Measurements from ENCODE around the gene CRB3.

Gene CRB3, protein sequence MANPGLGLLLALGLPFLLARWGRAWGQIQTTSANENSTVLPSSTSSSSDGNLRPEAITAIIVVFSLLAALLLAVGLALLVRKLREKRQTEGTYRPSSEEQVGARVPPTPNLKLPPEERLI

DNA sequence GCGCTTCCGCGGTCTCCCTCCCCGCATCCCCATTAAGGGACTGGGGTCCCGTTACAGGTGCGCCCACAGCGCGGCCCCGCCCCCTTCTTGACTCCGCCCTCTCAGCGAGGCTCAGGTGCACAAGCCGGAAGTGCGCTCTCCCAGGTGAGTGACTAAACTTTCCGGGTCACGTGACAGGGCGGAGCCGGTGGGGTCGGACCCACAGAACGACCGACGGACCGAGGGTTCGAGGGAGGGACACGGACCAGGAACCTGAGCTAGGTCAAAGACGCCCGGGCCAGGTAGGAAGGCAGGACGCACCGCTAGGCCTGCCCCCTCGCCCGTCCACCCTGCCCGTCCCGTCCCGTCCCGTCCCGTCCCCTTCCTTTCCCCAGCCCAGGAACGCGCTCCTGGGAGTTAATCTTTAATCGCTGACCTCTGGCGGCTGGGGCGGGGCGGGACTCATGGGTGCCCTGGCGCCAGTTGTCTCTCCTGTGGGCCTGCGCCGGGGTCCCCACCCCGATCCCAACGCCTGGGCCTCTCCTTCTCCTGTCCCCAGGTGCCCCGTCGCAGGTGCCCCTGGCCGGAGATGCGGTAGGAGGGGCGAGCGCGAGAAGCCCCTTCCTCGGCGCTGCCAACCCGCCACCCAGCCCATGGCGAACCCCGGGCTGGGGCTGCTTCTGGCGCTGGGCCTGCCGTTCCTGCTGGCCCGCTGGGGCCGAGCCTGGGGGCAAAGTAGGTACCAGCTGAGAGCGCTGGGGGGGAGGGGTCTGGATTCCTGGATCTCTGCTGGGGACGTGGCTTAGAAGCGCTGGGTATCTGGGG is at the start of gene CRB3:
CRB3 (plus strand) TSS at position 202 of the 804 bp plus-strand sequence; CDS start at position 633, 431 bp downstream.
- H3K27ac ChIP-seq = peak within 1 kb of the TSS; percentile 81
- TF ChIP-seq, protein P1, sequence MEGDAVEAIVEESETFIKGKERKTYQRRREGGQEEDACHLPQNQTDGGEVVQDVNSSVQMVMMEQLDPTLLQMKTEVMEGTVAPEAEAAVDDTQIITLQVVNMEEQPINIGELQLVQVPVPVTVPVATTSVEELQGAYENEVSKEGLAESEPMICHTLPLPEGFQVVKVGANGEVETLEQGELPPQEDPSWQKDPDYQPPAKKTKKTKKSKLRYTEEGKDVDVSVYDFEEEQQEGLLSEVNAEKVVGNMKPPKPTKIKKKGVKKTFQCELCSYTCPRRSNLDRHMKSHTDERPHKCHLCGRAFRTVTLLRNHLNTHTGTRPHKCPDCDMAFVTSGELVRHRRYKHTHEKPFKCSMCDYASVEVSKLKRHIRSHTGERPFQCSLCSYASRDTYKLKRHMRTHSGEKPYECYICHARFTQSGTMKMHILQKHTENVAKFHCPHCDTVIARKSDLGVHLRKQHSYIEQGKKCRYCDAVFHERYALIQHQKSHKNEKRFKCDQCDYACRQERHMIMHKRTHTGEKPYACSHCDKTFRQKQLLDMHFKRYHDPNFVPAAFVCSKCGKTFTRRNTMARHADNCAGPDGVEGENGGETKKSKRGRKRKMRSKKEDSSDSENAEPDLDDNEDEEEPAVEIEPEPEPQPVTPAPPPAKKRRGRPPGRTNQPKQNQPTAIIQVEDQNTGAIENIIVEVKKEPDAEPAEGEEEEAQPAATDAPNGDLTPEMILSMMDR (conservative IDR thresholded peaks at IDR 0.05) = no peak

DNA sequence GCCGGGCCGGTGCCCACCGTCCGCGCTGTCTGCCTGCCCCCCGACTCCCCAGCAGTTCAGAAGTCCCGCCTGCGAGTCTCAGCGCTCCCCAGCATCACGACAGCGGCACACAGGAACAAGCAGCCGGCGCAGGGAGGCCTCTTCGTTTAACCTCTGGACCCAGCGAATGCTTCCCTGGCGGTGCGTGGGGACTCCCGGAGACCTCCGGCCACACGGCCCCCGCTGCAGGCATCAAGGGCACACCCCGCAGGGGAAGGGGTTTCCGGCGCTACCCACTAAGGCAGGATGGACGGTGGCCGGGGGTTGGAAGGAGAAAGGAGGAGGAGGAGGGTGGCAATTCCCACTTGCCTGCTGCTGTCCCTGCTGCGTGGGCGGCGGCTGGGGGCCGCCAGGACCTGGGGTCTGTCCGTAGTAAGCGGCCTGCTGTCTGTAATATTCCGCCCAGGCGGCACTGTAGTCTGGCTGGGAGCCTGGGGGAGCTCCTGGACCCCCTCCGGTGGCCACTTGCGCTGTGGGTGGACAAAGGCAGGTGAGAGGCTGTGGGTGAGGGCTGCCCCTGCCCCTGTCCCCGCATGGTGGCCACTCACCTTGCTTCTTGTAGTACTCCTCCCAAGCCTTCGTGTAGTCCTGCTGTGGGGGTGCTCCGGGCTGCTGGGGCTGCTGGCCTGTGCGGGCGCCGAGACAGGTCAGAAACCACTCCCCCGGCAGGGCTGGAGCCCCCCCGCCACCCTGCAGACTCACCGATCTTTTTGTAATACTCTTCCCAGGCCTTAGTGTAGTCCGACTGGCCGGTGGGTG is 49.1 kb upstream of the CRB3 start:
- TF ChIP-seq, protein P1 (conservative IDR thresholded peaks at IDR 0.05) = no peak
- no peak overlapping the region for H3K27ac ChIP-seq

DNA sequence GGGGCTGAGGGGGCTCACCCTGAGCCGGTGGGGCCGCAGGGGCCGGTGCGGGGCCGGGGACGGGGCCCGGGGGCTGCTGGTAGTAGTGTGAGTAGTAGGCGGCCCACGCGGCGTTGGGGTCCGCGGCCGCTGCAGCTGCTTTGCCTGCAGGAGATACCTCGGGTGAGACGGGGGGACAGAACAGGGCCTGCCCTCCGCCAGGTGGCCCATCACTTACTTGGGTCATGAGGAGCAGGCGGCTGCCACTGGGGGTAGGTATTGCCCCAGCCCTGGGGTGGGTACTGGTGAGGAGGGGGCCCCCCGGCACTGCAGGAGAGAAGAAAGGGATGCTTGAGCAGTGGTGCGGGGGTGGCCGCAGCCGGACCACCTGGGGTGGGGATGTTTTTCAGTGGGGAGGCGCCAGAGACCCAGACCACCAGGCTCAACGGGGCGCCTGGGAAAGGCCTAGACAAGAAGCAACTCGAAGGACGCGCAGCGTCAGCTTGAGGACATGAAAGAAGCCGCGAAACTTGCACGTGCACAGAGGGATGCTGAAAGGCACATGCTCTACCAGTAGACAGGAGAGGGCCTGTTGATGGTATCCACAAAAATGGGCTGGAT is 48.4 kb upstream of the CRB3 start:
- H3K27ac ChIP-seq = no peak overlapping the region
- TF ChIP-seq, protein P1 (conservative IDR thresholded peaks at IDR 0.05) = no peak

DNA sequence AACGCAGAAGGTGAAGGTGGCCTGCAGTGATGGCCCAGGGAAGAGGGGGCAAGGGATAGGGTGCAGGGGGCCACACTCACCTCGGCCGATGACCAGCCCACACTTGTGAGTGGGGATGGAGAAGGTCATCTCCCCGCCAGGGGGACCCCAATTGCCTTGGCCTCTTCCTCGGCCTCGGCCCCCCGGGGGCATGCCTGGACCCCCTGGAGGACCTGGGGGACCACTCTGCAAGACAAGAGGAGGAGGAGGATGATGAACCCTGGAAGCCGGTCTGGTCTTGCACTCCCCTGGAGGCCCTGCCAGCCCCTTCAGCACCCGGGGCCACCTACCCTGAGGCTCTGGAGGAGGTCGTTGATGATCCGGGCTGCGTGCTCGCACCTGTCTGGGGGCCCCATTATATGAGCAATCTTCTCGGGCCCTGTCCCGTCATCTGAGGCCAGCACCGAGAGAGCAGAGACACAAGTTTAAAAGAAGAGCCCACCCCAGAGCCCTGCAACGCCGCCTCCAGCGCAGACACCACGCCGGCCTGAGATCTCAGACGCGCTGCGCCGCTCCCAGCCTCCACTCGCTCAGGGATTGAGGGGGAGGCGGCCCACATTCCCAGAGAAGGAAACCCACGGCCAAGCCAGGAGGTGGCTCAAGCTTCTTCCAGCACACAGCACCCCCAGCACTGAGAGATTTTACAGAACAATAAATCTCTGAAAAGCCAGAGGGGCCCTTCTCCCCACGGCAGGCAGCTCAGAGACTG is 47.2 kb upstream of the CRB3 start:
- TF ChIP-seq, protein P1 (conservative IDR thresholded peaks at IDR 0.05) = no peak
- no peak overlapping the region for H3K27ac ChIP-seq

DNA sequence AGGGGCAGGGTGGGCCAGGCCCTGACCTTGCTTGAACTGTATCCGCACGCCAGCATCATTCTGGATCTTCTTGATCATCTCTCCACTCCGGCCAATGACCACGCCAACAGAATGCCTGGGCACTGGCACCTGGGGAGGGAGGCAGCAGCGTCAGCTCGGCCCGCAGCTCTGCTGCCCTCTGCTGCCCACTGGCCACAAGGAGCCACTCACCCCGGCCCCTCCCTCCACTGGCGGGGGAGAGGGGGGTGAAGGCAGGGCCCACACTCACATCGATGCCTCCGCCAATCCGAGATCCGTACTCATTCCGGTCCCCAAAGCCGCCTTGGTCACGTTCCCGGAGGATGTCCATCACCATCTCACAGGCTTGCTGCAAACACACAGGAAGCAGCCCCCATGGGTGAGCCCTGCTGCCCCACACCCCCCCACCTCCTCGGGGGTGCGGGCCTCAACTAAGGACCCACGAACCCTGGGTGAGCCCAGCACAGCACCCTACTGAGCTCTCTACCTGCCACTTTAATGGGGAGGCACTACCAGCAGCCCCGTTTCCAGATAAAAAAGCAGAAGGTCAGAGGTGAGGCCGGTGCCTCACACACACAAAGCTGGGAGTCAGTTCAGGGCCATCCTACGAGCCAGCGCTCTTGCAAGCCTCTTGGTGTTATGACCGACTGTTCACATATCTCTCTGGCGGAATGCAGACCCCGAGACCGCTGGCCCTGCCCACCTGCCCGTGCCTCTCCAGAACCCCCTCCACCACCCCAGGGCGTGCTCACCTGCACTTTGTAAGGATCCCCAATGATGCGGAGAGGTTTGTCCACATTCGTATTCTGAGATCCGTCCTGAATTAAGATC is 46.1 kb upstream of the CRB3 start:
- TF ChIP-seq, protein P1 (conservative IDR thresholded peaks at IDR 0.05) = peak; percentile 49
- H3K27ac ChIP-seq = no peak overlapping the region

DNA sequence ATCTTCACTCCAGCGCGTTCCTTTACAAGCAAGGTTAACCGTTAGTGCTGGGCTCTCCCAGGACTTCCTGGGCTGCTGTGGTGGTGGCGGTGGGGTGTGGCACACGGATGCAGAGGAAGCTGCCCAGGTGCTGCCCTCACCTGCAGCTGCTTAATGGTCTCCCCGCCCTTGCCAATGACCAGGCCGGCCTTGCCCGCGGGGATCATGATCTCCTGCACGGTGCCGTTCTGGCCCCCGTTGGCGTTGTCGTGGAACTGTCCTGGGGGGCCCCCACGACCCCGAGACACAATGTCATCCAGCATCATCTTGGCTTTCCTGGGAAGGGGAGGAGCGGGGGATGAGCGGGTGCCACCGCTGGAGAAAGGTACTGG is 45.5 kb upstream of the CRB3 start:
- TF ChIP-seq, protein P1 (conservative IDR thresholded peaks at IDR 0.05) = no peak

More for the DNA sequence above, 45.5 kb upstream of the CRB3 start:
- no peak overlapping the region for H3K27ac ChIP-seq
